HG03354 (cell line): ENCODE measurements around the gene TMEM98.
"Not testable (repeated sequence)": the region's sequence is repeated elsewhere in the genome, so short reads cannot be mapped to it uniquely, and the experiment has no call there.

Experiments used
- ATAC-seq: cut with Tn5 transposase; IDR thresholded peaks from one replicate; pipeline ENCODE4 v1.9.1; 2021; ENCODE audit warnings: mild to moderate bottlenecking; ENCODE audit not compliant: unreplicated experiment, poor library complexity, severe bottlenecking

TMEM98 gene

GRCh38 chr17:32927724-32928585 lies at the start of gene TMEM98:
Gene TMEM98 (plus strand): TSS chr17:32928153. CDS start chr17:32931529, 3,376 bp downstream.
- ATAC-seq, result no peak

DNA sequence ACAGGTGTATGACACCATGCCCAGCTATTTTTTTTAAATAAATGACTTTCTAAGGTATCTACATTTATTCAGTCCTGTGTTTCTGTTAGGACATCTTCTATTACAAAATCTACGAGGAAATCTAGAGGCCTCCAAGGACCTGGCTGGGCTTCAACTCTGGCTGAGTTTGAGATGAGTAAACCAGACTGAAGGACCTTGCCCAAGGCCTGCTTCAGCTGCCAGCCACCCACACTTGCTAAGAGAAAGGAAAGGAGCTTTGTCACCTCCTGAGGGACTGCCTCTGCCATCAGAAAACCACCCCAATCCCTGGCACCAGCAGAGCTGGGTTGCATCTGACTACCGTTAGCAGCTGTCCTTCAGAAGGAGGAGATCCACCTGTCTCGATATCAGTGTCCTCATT lies 49.7 kb upstream of the TMEM98 start:
- ATAC-seq, result no peak

GRCh38 chr17:32879134-32879533 lies 48.8 kb upstream of the TMEM98 start:
- no peak for ATAC-seq

DNA sequence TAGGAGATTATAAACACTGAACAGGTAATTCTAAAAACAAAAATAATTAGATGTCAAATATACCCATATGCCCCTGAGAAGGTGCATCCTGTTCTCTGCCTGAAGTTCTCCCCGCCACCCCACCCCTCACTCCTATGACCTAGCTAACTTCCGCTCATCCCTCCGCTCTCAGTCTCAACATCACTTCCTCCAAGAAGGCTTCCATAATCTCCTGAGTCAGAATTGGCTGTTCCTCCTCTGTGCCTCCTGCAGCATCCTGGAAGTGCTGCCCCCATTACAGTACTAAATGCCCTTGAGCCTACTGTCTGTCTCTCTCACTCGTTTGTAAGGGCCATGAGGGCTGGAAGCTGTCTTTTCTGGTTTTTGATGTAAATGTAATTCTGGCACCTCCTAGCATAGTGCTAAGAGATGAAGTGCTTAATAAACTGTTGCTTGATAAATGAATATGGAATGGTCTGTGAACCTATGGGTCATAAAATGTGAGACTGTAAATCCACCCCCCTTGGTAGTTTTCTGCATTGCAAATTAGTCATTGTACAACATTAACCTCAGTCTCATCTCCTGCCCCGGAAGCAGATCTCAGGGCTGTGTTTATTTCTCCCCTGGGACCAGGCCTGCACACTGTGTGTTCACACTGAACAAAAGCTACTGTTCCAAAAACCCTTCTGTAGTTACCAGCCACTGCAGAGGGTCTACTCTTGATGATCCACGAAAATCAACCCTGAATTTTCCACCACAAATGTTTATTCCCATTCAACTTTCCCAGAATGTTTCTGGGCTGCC lies 47.1 kb upstream of the TMEM98 start:
- ATAC-seq, result no peak

GRCh38 chr17:32882029-32882428 lies 45.9 kb upstream of the TMEM98 start:
- ATAC-seq, result no peak

GRCh38 chr17:32882734-32883133 lies 45.2 kb upstream of the TMEM98 start:
- no peak for ATAC-seq

GRCh38 chr17:32886951-32887350 lies 41.0 kb upstream of the TMEM98 start:
- ATAC-seq, result not testable (repeated sequence)

- ATAC-seq, result not testable (repeated sequence)
These were observed 40.5 kb upstream of the TMEM98 start for GRCh38 chr17:32887410-32887809.

DNA sequence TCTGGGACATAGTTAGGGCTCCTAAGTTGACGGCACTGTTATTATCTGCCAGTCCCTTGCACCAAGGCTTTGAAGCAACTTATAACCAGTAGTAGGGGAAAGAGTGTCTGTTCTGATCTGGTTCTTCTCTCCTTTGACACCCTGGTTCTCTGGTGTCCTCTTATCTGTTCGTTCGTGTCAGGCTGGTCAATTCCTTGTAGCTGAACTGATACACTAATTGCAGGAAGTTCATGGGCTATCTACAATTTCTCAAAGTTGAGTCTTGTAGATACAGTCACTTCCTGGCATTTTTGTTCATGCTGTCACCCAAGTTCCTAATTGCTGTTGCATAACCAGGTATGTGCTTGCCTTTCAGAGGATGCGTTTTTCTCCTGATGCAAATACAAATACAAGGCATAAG lies 33.7 kb upstream of the TMEM98 start:
- no peak for ATAC-seq

GRCh38 chr17:32896647-32897258 lies 31.2 kb upstream of the TMEM98 start:
- ATAC-seq, result no peak

DNA sequence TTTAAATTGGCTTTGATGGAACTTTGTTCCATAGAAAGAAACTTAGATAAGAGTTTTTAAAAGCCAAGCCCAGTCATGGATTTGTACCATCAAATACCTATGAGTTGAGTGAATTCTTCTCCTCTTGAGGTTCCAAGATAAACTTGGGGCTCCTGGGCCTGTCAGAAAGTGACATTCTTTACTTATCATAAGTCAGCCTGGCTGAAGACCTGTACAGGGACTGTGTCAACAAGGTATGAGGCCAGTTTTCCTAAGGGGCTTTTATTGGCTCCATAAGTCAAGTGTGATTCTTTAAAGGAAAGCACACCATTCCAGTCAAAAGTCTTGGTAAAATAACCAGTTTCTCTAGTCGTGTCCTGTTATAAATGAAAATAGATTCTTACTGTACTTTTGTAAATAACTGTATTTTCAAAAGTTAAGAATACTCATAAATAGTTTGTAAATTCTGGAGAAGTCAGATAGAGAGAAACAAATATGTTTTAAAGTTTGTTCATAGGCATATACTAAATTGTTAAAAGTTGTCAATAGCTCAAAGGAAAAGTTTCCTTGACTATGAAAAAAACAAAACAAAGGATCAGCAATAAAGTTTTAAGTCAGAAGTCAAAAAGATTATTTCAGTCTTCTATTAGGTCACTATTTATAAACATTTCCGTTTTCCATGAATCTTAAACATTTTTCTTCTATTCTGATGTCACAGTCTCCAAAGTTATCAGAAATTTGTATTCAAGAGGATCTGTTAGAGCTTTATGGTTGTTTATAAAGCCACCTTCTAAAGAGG lies 28.5 kb upstream of the TMEM98 start:
- ATAC-seq, result no peak

DNA sequence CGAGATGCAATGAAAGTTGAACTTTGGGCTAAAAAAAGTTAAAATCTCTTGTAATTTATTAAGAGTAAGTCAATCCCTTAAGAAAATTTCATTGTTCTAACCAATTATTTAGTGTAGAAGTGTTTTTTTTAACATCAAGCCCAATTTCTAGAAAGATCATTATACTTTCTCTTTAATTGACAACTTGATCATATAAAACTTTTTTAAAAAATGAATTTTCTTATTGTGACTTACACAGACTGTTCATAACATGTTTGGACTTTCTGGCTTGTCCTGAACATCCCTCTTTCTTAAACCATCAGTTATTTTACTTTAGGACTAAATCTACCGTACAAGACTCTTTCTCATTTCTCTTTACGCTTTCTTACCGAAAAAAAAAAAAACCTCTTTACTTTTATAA lies 26.2 kb upstream of the TMEM98 start:
- ATAC-seq, result no peak

- ATAC-seq, result no peak
These were observed 23.9 kb upstream of the TMEM98 start for GRCh38 chr17:32903774-32904673.

DNA sequence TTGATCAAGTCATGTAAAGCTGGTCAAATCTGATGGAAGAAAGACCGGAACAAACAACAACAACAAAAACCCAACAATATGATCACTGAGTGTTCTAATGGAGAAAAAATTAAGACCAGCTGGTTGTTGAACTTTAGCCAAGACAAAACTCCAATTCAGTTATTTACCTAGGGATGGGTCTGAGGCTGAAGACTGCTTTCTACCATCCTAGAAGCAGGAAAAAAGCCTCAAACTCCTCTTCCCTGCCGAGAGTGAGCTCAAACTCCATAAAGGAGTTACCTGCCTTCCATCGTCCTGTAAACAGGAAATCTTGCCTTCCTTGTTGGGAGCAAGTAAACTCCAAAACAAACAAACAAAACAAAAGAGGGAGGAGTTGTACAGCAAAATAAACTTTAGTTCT lies 23.1 kb upstream of the TMEM98 start:
- no peak for ATAC-seq

DNA sequence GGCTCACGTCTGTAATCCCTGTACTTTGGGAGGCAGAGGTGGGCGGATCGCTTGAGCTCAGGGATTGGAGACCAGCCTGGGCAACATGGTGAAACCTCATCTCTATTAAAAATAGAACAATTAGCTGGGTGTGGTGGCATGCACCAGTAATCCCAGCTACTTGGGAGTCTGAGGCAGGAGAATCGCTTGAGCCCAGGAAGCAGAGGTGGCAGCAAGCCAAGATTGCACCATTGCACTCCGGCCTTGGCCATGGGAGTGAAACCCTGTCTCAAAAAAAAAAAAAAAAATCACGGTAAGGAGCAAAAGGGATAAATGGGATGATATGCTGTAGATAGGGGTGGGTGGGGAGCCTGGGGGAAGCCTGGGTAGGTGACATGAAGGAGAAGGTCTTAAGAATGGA lies 20.4 kb upstream of the TMEM98 start:
- no peak for ATAC-seq

- peak; percentile 68 for ATAC-seq
These were observed 18.1 kb upstream of the TMEM98 start for GRCh38 chr17:32909787-32910369.

- no peak for ATAC-seq
These were observed 17.2 kb upstream of the TMEM98 start for GRCh38 chr17:32910769-32911168.

GRCh38 chr17:32912218-32912897 lies 15.6 kb upstream of the TMEM98 start:
- no peak for ATAC-seq
